Common myeloid progenitor, CD34-positive (primary cell): ENCODE data around the gene RBL1.

ENCODE experiments used
- CTCF ChIA-PET: fragments of 350-600 bp; sonication (Branson Sonifier 250); formaldehyde crosslinking; loops from one replicate; lab custom pipeline; 2021; ENCODE audit warnings: antibody characterized with exemption; lab: Charles Lee
- POLR2A ChIA-PET: fragments of 350-600 bp; sonication (Branson Sonifier 250); formaldehyde crosslinking; loops from one replicate; lab custom pipeline; 2021; ENCODE audit warnings: antibody characterized with exemption; lab: Charles Lee
- DNase-seq, 3 donors: peaks; one replicate each; pipeline versions ENCODE4 v3.0.0 to v3.0.0-alpha.2; 2013
- H3K27ac ChIP-seq, 2 experiments: 1 replicate in 1 of 2; 2 replicates in 1 of 2; pipeline ENCODE4 v1.7.0; 2013; ENCODE audit warnings: inconsistent platforms in 2 of 2, low read length in 2 of 2, mild to moderate bottlenecking in 2 of 2, low read depth in 1 of 2, moderate library complexity in 1 of 2; ENCODE audit not compliant: severe bottlenecking in 2 of 2, insufficient read depth in 1 of 2, poor library complexity in 1 of 2
- H3K27me3 ChIP-seq, 5 experiments: replicated peaks in 2 of 5; 1 replicate in 3 of 5; 2 replicates in 2 of 5; pipeline versions ENCODE4 v1.6.1 to v1.7.0; 2013; ENCODE audit warnings: low read length in 4 of 5, mild to moderate bottlenecking in 2 of 5, moderate library complexity in 2 of 5, inconsistent platforms in 1 of 5; ENCODE audit not compliant: insufficient read depth in 5 of 5, control insufficient read depth in 4 of 5
- H3K36me3 ChIP-seq, 4 experiments: 1 replicate in 2 of 4; 2 replicates in 2 of 4; pipeline versions ENCODE4 v1.6.1 to v1.7.0; 2013; ENCODE audit warnings: low read length in 3 of 4, control low read depth in 1 of 4, mild to moderate bottlenecking in 1 of 4; ENCODE audit not compliant: control insufficient read depth in 4 of 4, insufficient read depth in 4 of 4
- H3K4me1 ChIP-seq, 4 experiments: 1 replicate in 3 of 4; 2 replicates in 1 of 4; pipeline versions ENCODE4 v1.6.1 to v1.7.1; 2013; ENCODE audit warnings: low read length in 3 of 4, mild to moderate bottlenecking in 3 of 4, control low read depth in 1 of 4, inconsistent platforms in 1 of 4, moderate library complexity in 1 of 4; ENCODE audit not compliant: control insufficient read depth in 4 of 4, insufficient read depth in 4 of 4; ENCODE audit errors: control extremely low read depth in 1 of 4
- H3K4me3 ChIP-seq, 7 experiments: 1 replicate in 4 of 7; 2 replicates in 3 of 7; pipeline versions ENCODE4 v1.5.1 to v1.7.0; 2013; ENCODE audit warnings: mild to moderate bottlenecking in 7 of 7, low read length in 6 of 7, moderate library complexity in 6 of 7, inconsistent platforms in 2 of 7, low read depth in 2 of 7, control low read depth in 1 of 7; ENCODE audit not compliant: insufficient read depth in 4 of 7, control insufficient read depth in 1 of 7; ENCODE audit errors: extremely low read depth in 1 of 7
- H3K9me3 ChIP-seq, 5 experiments: 1 replicate in 4 of 5; 2 replicates in 1 of 5; pipeline versions ENCODE4 v1.6.1 to v1.7.1; 2013; ENCODE audit warnings: low read length in 4 of 5, mild to moderate bottlenecking in 2 of 5, inconsistent platforms in 1 of 5, low read depth in 1 of 5, moderate library complexity in 1 of 5; ENCODE audit not compliant: control insufficient read depth in 4 of 5, insufficient read depth in 2 of 5; ENCODE audit errors: control extremely low read depth in 1 of 5
- WGBS: methylation state at CpG from one replicate; pipeline ENCODE4 v1.1.5; 2013; ENCODE audit not compliant: insufficient coverage; 5-methylcytosine and 5-hydroxymethylcytosine counted together

RBL1 gene

GRCh38 chr20:36951198-36951978, 144.4 kb downstream of the RBL1 start, which contains the start of gene SAMHD1:
SAMHD1 (minus strand) TSS chr20:36951708; CDS start chr20:36951643, 65 bp downstream.
- POLR2A ChIA-PET: no interaction called here
- H3K9me3 ChIP-seq: no peaks in the 10 kb centered on the region
- DNase-seq: peak; percentile 80 to 85 (median 84)
- H3K27me3 ChIP-seq: peaks cover 0 to 2% (median 0%) of the 10 kb centered on the region in 5 experiments
- H3K27ac ChIP-seq: peak within 1 kb of the TSS in 1 of 2 experiments; percentile 34
- WGBS: 0% methylated on average over 56 of the region's 66 CpGs
- CTCF ChIA-PET: no interaction called here
- H3K36me3 ChIP-seq: no peaks in the 10 kb centered on the region
- peak within 1 kb of the TSS; percentile 71 to 90 (median 75) for H3K4me3 ChIP-seq
- H3K4me1 ChIP-seq: peaks cover 9 to 44% (median 36%) of the 10 kb centered on the region in 4 experiments

- WGBS: 0% methylated on average over 14 of the region's 24 CpGs
- peak overlapping the region in 1 of 2 experiments; percentile 34 for H3K27ac ChIP-seq
- ChIA-PET CTCF (interaction anchor here (0.6 kb wide), 1 partner anchor 19 kb away, joined by 3 read pairs; no protein-coding TSS in a partner anchor), POLR2A (no interaction called here)
- H3K9me3 ChIP-seq: no peaks in the 10 kb centered on the region
- DNase-seq: peak in 2 of 3 donors; percentile 67 to 70
- H3K27me3 ChIP-seq: peaks cover 0 to 2% (median 0%) of the 10 kb centered on the region in 5 experiments
- no peaks in the 10 kb centered on the region for H3K36me3 ChIP-seq
- peak overlapping the region; percentile 71 to 90 (median 75) for H3K4me3 ChIP-seq
- H3K4me1 ChIP-seq: peaks cover 9 to 44% (median 37%) of the 10 kb centered on the region in 4 experiments
Observed at GRCh38 chr20:36950414-36951197, 145.2 kb downstream of the RBL1 start.
